GM12878 (cell line): Measurements from ENCODE around the gene ARID4B. TPM values are rescaled to one million over a fixed set of nuclear protein-coding genes. Genes with fewer than 3 reads are reported as not detected.

ENCODE experiments used
- ATAC-seq: fragments of 200-7000 bp; cut with Tn5 transposase; 3 replicates; pipeline ENCODE4 v1.9.1; 2020; ENCODE audit warnings: mild to moderate bottlenecking, moderate library complexity
- BruUV-seq: library from RNA; stranded (reverse); fragments of 400-500 nt; replicated peaks from 2 replicates; lab custom pipeline; 2021; lab: Mats Ljungman, UMichigan
- CTCF ChIA-PET: fragments of 300-600 bp; sonication (Branson Sonifier 250); formaldehyde crosslinking; extraction: SDS; loops from one replicate; lab custom pipeline; 2021; ENCODE audit warnings: inconsistent platforms; lab: Yijun Ruan, JAX
- POLR2A ChIA-PET: fragments of 350-600 bp; formaldehyde crosslinking; extraction: SDS; loops from one replicate; lab custom pipeline; 2021; ENCODE audit warnings: inconsistent platforms; lab: Charles Lee
- RAD21 ChIA-PET: fragments of 300-600 bp; sonication (Branson Sonifier 250); formaldehyde crosslinking; loops from one replicate; lab custom pipeline; 2023; ENCODE audit warnings: antibody characterized with exemption; ENCODE audit not compliant: unreplicated experiment; lab: Charles Lee
- SMC1A ChIA-PET: fragments of 300-600 bp; sonication (Branson Sonifier 250); formaldehyde crosslinking; loops from one replicate; lab custom pipeline; 2023; ENCODE audit not compliant: unreplicated experiment, uncharacterized antibody; lab: Charles Lee
- DNase-seq: peaks from one replicate; pipeline ENCODE4 v3.0.0-alpha.2; 2011; ENCODE audit warnings: low read depth, low spot score
- FAIRE-seq: peaks from 3 replicates; lab custom pipeline; 2011; peaks lifted over from hg19 to GRCh38; lab: Jason Lieb, UNC
- H2AFZ ChIP-seq: 2 replicates; pipeline ENCODE4 v1.6.0; 2011; ENCODE audit warnings: low read depth, low read length, control low read depth; ENCODE audit not compliant: control insufficient read depth
- H3K27ac ChIP-seq: 2 replicates; pipeline ENCODE4 v1.5.1; 2011; ENCODE audit warnings: control low read depth; ENCODE audit not compliant: control insufficient read depth, insufficient read depth
- H3K27me3 ChIP-seq, 2 experiments: replicated peaks in 1 of 2; 2 replicates each; pipeline versions ENCODE4 v1.6.0 to v1.6.1; 2011; ENCODE audit warnings: low read length in 1 of 2; ENCODE audit not compliant: control insufficient read depth in 2 of 2, insufficient read depth in 2 of 2
- H3K36me3 ChIP-seq, 2 experiments: 2 replicates each; pipeline ENCODE4 v1.5.1; 2011; ENCODE audit warnings: low read length in 1 of 2; ENCODE audit not compliant: control insufficient read depth in 2 of 2, insufficient read depth in 2 of 2
- H3K4me1 ChIP-seq: 2 replicates; pipeline ENCODE4 v1.6.1; 2011; ENCODE audit warnings: mild to moderate bottlenecking, low read length, moderate library complexity, mixed read lengths; ENCODE audit not compliant: control insufficient read depth, insufficient read depth
- H3K4me2 ChIP-seq: 2 replicates; pipeline ENCODE4 v1.6.0; 2011; ENCODE audit warnings: control low read depth; ENCODE audit not compliant: control insufficient read depth, insufficient read depth
- H3K4me3 ChIP-seq: fragments of 200-600 bp; sonication (generic); 2 replicates; pipeline ENCODE4 v1.5.1; 2016
- H3K79me2 ChIP-seq: 2 replicates; pipeline ENCODE4 v1.6.0; 2011; ENCODE audit warnings: low read length; ENCODE audit not compliant: control insufficient read depth, insufficient read depth
- H3K9ac ChIP-seq: 2 replicates; pipeline ENCODE4 v1.8.0; 2011; ENCODE audit warnings: low read length, control low read depth, mixed read lengths; ENCODE audit not compliant: control insufficient read depth, insufficient read depth
- H3K9me3 ChIP-seq: replicated peaks from 3 replicates; pipeline ENCODE4 v1.5.1; 2011; ENCODE audit warnings: mild to moderate bottlenecking, low read length; ENCODE audit not compliant: control insufficient read depth, insufficient read depth
- H4K20me1 ChIP-seq: 2 replicates; pipeline ENCODE4 v1.6.0; 2011; ENCODE audit not compliant: control insufficient read depth, insufficient read depth
- BACH1 ChIP-seq: fragments of 450-650 bp; IDR thresholded peaks from 2 replicates; pipeline ENCODE4 v1.6.1; 2017; ENCODE audit warnings: mild to moderate bottlenecking, borderline replicate concordance
- ETV6 ChIP-seq, 2 experiments: fragments of 450-650 bp in 1 of 2; IDR thresholded peaks in 1 of 2; conservative IDR thresholded peaks in 1 of 2; 2 replicates each; pipeline ENCODE4 v1.6.1; 2014; ENCODE audit warnings: antibody characterized with exemption in 1 of 2, borderline replicate concordance in 1 of 2, low read depth in 1 of 2, mild to moderate bottlenecking in 1 of 2, moderate library complexity in 1 of 2
- FOS ChIP-seq: IDR thresholded peaks from 3 replicates; pipeline ENCODE4 v1.6.1; 2011; ENCODE audit warnings: borderline replicate concordance; ENCODE audit not compliant: insufficient read length; ENCODE audit errors: extremely low read depth
- MTA2 ChIP-seq: fragments of 450-650 bp; IDR thresholded peaks from 2 replicates; pipeline ENCODE4 v1.6.1; 2016; ENCODE audit warnings: low read depth, mild to moderate bottlenecking, moderate library complexity
- MTA3 ChIP-seq: IDR thresholded peaks from 2 replicates; pipeline ENCODE4 v1.6.1; 2012; ENCODE audit warnings: low read length, inconsistent platforms, borderline replicate concordance
- NR2F1 ChIP-seq: fragments of 450-650 bp; conservative IDR thresholded peaks from 2 replicates; pipeline ENCODE4 v1.6.1; 2017; ENCODE audit warnings: mild to moderate bottlenecking
- RAD51 ChIP-seq: fragments of 450-650 bp; IDR thresholded peaks from 2 replicates; pipeline ENCODE4 v1.6.1; 2016; ENCODE audit warnings: moderate library complexity, mild to moderate bottlenecking, inconsistent platforms
- SIN3A ChIP-seq: IDR thresholded peaks from 2 replicates; pipeline ENCODE4 v1.6.1; 2012; ENCODE audit warnings: low read depth, low read length, improper control_type of control experiment
- TAF1 ChIP-seq: IDR thresholded peaks from 2 replicates; pipeline ENCODE4 v1.6.1; 2011; ENCODE audit warnings: mild to moderate bottlenecking, low read depth, low read length, borderline replicate concordance
- WGBS: methylation state at CpG from one replicate; pipeline ENCODE4 v1.1.6; 2016; ENCODE audit warnings: low lambda C conversion rate; ENCODE audit not compliant: insufficient replicate concordance, insufficient coverage; ENCODE audit errors: missing lambda C conversion rate; 5-methylcytosine and 5-hydroxymethylcytosine counted together
- in situ Hi-C: fragments of 300-500 bp; cut with MboI; formaldehyde crosslinking; loops from 9 replicates; pipeline ENCODE4 v1.14.3; 2018; ENCODE audit warnings: mixed read lengths
- intact Hi-C: fragments of 100-400 bp; cut with micrococcal nuclease; formaldehyde crosslinking; loops from one replicate; pipeline ENCODE4 v1.14.2; 2022; ENCODE audit not compliant: unreplicated experiment
- polyA plus RNA-seq, 11 experiments: library from polyadenylated mRNA; depleted of rRNA in 4 of 11; unstranded in 6 of 11; stranded (reverse) in 5 of 11; fragments of >200 nt; fragmentation: Nextera tagmentation in 4 of 11; fragmentation: Illumina TruSeq in 1 of 11; extraction: Ambion mirVana in 4 of 11; extraction: Trizol in 1 of 11; gene quantifications; 1 replicate in 1 of 11; 2 replicates in 10 of 11; pipeline versions ENCODE4 v1.2.1 to v1.2.3, GENCODE V29; 2011 to 2016; ENCODE audit warnings: inconsistent platforms in 2 of 11, missing spikeins in 2 of 11, low read depth in 1 of 11
- total RNA-seq, 4 experiments: library from RNA; depleted of rRNA in 3 of 4; stranded (reverse); fragments of >200 nt in 3 of 4; fragmentation: Illumina TruSeq in 1 of 4; extraction: Trizol in 1 of 4; gene quantifications; 2 replicates each; pipeline versions ENCODE4 v1.2.1 to v1.2.3, GENCODE V29; 2013 to 2021
- TF ChIP-seq, protein P1 (sequence below): fragments of 450-650 bp; IDR thresholded peaks from 2 replicates; pipeline ENCODE4 v1.6.1; 2017; ENCODE audit warnings: mild to moderate bottlenecking, moderate library complexity
- TF ChIP-seq, protein P2 (sequence below): fragments of 450-650 bp; IDR thresholded peaks from 2 replicates; pipeline ENCODE4 v1.6.1; 2017; ENCODE audit warnings: mild to moderate bottlenecking, low read depth, inconsistent platforms; ENCODE audit not compliant: poor library complexity, severe bottlenecking
- TF ChIP-seq, protein P3 (sequence below): IDR thresholded peaks from 2 replicates; pipeline ENCODE4 v1.6.1; 2011; ENCODE audit warnings: low read depth, low read length, improper control_type of control experiment, borderline replicate concordance

The ARID4B gene
- total and polyA plus RNA-seq, 10 of the 15 experiments (the other 5 are each of a cell fraction or from before 2014, with no cell fraction given) = 13.6 to 39.1 (median 28.0) TPM

DNA sequence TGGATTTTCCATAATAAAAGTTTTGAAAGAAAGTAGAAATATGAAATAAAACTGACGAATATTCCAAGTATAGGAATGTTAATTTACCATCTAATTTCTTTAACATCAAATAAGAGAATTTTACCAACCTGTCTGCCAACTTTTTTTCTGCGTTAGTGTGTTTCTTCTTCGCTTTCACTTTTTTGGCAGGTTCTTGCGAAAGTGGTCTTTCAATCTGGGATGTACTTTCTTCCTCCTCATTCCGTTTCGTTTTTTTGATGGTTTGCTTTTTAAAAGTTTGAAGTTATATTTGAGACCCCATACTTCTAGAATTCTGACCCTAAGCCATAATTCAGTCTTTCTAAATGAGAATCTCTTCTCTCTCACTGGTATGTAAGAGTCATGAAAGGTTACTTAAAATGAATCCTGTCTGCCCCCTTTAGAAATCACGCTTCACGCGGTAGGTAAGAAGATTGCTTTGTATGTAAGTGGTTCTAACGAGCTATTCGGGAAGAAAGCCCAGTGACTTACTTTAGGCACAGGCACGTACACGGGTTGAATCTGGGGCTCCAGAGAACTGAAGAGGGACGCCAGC, 167.5 kb downstream of the ARID4B start:
- ChIA-PET CTCF (interaction anchor here (0.6 to 2.8 kb wide), 9 partner anchors 17 to 344 kb away, joined by 3 to 18 read pairs (median 4); partner anchors contain the start of gene B3GALNT2), SMC1A (interaction anchor here (0.8 to 2.9 kb wide), 7 partner anchors 9 to 255 kb away, joined by 3 to 15 read pairs (median 4); no protein-coding TSS in a partner anchor), RAD21 (interaction anchor here (0.6 to 2.6 kb wide), 7 partner anchors 39 to 661 kb away, joined by 3 to 11 read pairs (median 4); no protein-coding TSS in a partner anchor), POLR2A (interaction anchor here (0.5 to 2.0 kb wide), 12 partner anchors 8 to 346 kb away, joined by 3 to 12 read pairs (median 4); partner anchors contain the start of genes ARID4B, GGPS1, TBCE and TOMM20)
- Histone ChIP-seq H3K36me3 (peaks cover 0 to 19% of the 10 kb centered on the region in 2 experiments; a peak in 2 of 4 replicates), H3K27me3 (no peaks in the 10 kb centered on the region), H3K79me2 (peaks cover 32% of the 10 kb centered on the region), H3K4me1 (peaks cover 3% of the 10 kb centered on the region; the same call in 1 of the 2 replicates), H3K27ac (peak overlapping the region; percentile 98), H3K9me3 (no peaks in the 10 kb centered on the region), H3K9ac (peak overlapping the region; percentile 97), H3K4me3 (peak overlapping the region; percentile 82), H4K20me1 (no peaks in the 10 kb centered on the region), H2AFZ (peak overlapping the region; percentile 100), H3K4me2 (peak overlapping the region; percentile 76)
- TF ChIP-seq, protein P1, sequence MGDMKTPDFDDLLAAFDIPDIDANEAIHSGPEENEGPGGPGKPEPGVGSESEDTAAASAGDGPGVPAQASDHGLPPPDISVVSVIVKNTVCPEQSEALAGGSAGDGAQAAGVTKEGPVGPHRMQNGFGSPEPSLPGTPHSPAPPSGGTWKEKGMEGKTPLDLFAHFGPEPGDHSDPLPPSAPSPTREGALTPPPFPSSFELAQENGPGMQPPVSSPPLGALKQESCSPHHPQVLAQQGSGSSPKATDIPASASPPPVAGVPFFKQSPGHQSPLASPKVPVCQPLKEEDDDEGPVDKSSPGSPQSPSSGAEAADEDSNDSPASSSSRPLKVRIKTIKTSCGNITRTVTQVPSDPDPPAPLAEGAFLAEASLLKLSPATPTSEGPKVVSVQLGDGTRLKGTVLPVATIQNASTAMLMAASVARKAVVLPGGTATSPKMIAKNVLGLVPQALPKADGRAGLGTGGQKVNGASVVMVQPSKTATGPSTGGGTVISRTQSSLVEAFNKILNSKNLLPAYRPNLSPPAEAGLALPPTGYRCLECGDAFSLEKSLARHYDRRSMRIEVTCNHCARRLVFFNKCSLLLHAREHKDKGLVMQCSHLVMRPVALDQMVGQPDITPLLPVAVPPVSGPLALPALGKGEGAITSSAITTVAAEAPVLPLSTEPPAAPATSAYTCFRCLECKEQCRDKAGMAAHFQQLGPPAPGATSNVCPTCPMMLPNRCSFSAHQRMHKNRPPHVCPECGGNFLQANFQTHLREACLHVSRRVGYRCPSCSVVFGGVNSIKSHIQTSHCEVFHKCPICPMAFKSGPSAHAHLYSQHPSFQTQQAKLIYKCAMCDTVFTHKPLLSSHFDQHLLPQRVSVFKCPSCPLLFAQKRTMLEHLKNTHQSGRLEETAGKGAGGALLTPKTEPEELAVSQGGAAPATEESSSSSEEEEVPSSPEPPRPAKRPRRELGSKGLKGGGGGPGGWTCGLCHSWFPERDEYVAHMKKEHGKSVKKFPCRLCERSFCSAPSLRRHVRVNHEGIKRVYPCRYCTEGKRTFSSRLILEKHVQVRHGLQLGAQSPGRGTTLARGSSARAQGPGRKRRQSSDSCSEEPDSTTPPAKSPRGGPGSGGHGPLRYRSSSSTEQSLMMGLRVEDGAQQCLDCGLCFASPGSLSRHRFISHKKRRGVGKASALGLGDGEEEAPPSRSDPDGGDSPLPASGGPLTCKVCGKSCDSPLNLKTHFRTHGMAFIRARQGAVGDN = no peak
- TF ChIP-seq, protein P2, sequence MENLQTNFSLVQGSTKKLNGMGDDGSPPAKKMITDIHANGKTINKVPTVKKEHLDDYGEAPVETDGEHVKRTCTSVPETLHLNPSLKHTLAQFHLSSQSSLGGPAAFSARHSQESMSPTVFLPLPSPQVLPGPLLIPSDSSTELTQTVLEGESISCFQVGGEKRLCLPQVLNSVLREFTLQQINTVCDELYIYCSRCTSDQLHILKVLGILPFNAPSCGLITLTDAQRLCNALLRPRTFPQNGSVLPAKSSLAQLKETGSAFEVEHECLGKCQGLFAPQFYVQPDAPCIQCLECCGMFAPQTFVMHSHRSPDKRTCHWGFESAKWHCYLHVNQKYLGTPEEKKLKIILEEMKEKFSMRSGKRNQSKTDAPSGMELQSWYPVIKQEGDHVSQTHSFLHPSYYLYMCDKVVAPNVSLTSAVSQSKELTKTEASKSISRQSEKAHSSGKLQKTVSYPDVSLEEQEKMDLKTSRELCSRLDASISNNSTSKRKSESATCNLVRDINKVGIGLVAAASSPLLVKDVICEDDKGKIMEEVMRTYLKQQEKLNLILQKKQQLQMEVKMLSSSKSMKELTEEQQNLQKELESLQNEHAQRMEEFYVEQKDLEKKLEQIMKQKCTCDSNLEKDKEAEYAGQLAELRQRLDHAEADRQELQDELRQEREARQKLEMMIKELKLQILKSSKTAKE = peak; percentile 35
- TF ChIP-seq, protein P3, sequence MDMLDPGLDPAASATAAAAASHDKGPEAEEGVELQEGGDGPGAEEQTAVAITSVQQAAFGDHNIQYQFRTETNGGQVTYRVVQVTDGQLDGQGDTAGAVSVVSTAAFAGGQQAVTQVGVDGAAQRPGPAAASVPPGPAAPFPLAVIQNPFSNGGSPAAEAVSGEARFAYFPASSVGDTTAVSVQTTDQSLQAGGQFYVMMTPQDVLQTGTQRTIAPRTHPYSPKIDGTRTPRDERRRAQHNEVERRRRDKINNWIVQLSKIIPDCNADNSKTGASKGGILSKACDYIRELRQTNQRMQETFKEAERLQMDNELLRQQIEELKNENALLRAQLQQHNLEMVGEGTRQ = no peak
- TF ChIP-seq NR2F1 = peak; percentile 8; the same call in 1 of the 2 replicates
- no peak for TF ChIP-seq FOS
- TF ChIP-seq SIN3A = peak; percentile 87; the same call in 1 of the 2 replicates
- TF ChIP-seq RAD51 = 0 out of 2 replicates have a peak, but pooled peaks have one; percentile 10
- TF ChIP-seq MTA2 = 0 out of 2 replicates have a peak, but pooled peaks have one; percentile 10
- TF ChIP-seq MTA3 = no peak
- TF ChIP-seq TAF1 = no peak
- TF ChIP-seq BACH1 = 0 out of 2 replicates have a peak, but pooled peaks have one; percentile 8
- 0 out of 4 replicates have a peak, but pooled peaks of 1 of the 2 experiments have one; percentile 33 for TF ChIP-seq ETV6 (conservative IDR thresholded peaks at IDR 0.05 in 1 of 2, IDR thresholded peaks at IDR 0.05 in 1 of 2; ENCODE audit: borderline replicate concordance in 1 of 2, low read depth in 1 of 2)
- in situ Hi-C loops (no loop called here), intact Hi-C loops (loop anchor here (2.0 kb wide), 1 partner anchor 32 kb away; the partner anchor contains the start of gene TOMM20)
- 1% methylated on average over 14 of the region's 14 CpGs for whole genome bisulfite sequencing
- BruUV-seq = TSS peak; percentile 89
- DNase-seq (no peak), FAIRE-seq (peak; percentile 72), ATAC-seq (peak; percentile 76)
